ENCODE data around the gene NHERF1. TPM values are rescaled to one million over a fixed set of nuclear protein-coding genes. Genes with fewer than 3 reads are reported as not detected.

Gene NHERF1
- total and polyA plus RNA-seq, 2 donors (not counting 3 experiments of a cell fraction or from before 2014, with no cell fraction given), result 24.4 to 26.9 TPM

- Histone ChIP-seq H3K27ac (ENCODE audit: insufficient read depth, low read depth, low read length) (no peak overlapping the region), H3K4me3 (replicated peaks in 1 of 3; ENCODE audit: insufficient read depth in 1 of 3, low read depth in 1 of 3, low read length in 3 of 3) (no peak overlapping the region), H3K27me3 (ENCODE audit: control insufficient read depth in 2 of 2, insufficient read depth in 2 of 2, low read length in 2 of 2) (peaks cover 29 to 39% of the 10 kb centered on the region in 2 experiments), H3K79me2 (ENCODE audit: control insufficient read depth, insufficient read depth, low read length) (no peaks in the 10 kb centered on the region), H2AFZ (ENCODE audit: low read depth, low read length) (no peak overlapping the region), H3K9me1 (replicated peaks; ENCODE audit: control insufficient read depth, extremely low read depth, insufficient read depth, low read length) (no peaks in the 10 kb centered on the region), H3K36me3 (ENCODE audit: control insufficient read depth in 2 of 2, extremely low read depth in 1 of 2, insufficient read depth in 2 of 2, low read length in 2 of 2) (no peaks in the 10 kb centered on the region), H3K4me2 (ENCODE audit: insufficient read depth, low read length) (no peak overlapping the region), H3K4me1 (ENCODE audit: control insufficient read depth, extremely low read depth, insufficient read depth, low read length) (peaks cover 8% of the 10 kb centered on the region), H3K9ac (replicated peaks; ENCODE audit: extremely low read depth, insufficient read depth, low read length) (no peak overlapping the region), H4K20me1 (replicated peaks; ENCODE audit: control insufficient read depth, extremely low read depth, insufficient read depth, low read length) (no peaks in the 10 kb centered on the region), H3K9me3 (replicated peaks; ENCODE audit: control insufficient read depth, insufficient read depth, low read length) (no peaks in the 10 kb centered on the region)
- TF ChIP-seq CTCF (IDR thresholded peaks at IDR 0.05; ENCODE audit: extremely low read depth in 1 of 2, insufficient read depth in 1 of 2, low read depth in 1 of 2, low read length in 2 of 2) (no peak), EZH2 (IDR thresholded peaks at IDR 0.05; ENCODE audit: borderline replicate concordance, low read depth, low read length, severe bottlenecking) (no peak), JUN (IDR thresholded peaks at IDR 0.05; ENCODE audit: borderline replicate concordance, insufficient read depth, insufficient read length, low read depth) (no peak), FOS (IDR thresholded peaks at IDR 0.05; ENCODE audit: borderline replicate concordance, insufficient read depth, low read length) (no peak), MYC (IDR thresholded peaks at IDR 0.05; ENCODE audit: low read depth, low read length) (no peak), POLR2A (IDR thresholded peaks at IDR 0.05; ENCODE audit: low read depth, low read length) (no peak), POLR2AphosphoS5 (IDR thresholded peaks at IDR 0.05; ENCODE audit: insufficient read depth, low read depth, low read length) (no peak), GATA2 (IDR thresholded peaks at IDR 0.05; ENCODE audit: insufficient read depth, insufficient read length, low read depth, low read length) (no peak), MAX (IDR thresholded peaks at IDR 0.05; ENCODE audit: insufficient read depth, insufficient read length) (no peak)
- DNase-seq (ENCODE audit: low read depth, low spot score) (no peak), FAIRE-seq (no peak)
- CTCF ChIA-PET, result interaction anchor here (1.9 to 4.1 kb wide), 2 partner anchors 10 to 81 kb away, joined by 5 to 131 read pairs; no protein-coding TSS in a partner anchor
- no TSS peak for BruUV-seq (replicated peaks)
- dilution Hi-C loops (cut with MboI; ENCODE audit: extremely low pct_ligation_motif_present, low sequenced_read_pairs), result no loop called here
- intact Hi-C loops (cut with micrococcal nuclease), result no loop called here
- POLR2A ChIA-PET, result no interaction called here
These were observed 9.1 kb upstream of the NHERF1 start for GRCh38 chr17:74739227-74739831.
